Endothelial cell of umbilical vein (primary cell): ENCODE measurements around the gene HES2. TPM values are rescaled to one million over a fixed set of nuclear protein-coding genes. Genes with fewer than 3 reads are reported as not detected.
"Not testable (repeated sequence)": the region's sequence is repeated elsewhere in the genome, so short reads cannot be mapped to it uniquely, and the experiment has no call there.

Experiments used
- BruUV-seq: library from RNA; stranded (reverse); fragments of 400-500 nt; replicated peaks from 2 replicates; lab custom pipeline; 2021; lab: Mats Ljungman, UMichigan
- CTCF ChIA-PET: fragments of 300-600, 350-600 bp; sonication (Branson Sonifier 250); formaldehyde crosslinking; loops from one replicate; lab custom pipeline; 2021; ENCODE audit warnings: antibody characterized with exemption, inconsistent platforms; lab: Charles Lee
- POLR2A ChIA-PET: fragments of 300-600, 350-600 bp; sonication (Branson Sonifier 250); formaldehyde crosslinking; loops from one replicate; lab custom pipeline; 2021; ENCODE audit warnings: antibody characterized with exemption, inconsistent platforms; lab: Charles Lee
- DNase-seq: peaks from one replicate; pipeline ENCODE4 v3.0.0-alpha.2; 2011; ENCODE audit warnings: low read depth, low spot score
- FAIRE-seq: peaks from 2 replicates; lab custom pipeline; 2011; peaks lifted over from hg19 to GRCh38; lab: Jason Lieb, UNC
- H2AFZ ChIP-seq: 2 replicates; pipeline ENCODE4 v1.6.0; 2012; ENCODE audit warnings: low read depth, low read length, control low read depth, inconsistent platforms
- H3K27ac ChIP-seq: 2 replicates; pipeline ENCODE4 v1.5.1; 2011; ENCODE audit warnings: low read depth, mild to moderate bottlenecking, control low read depth, low read length, moderate library complexity; ENCODE audit not compliant: insufficient read depth
- H3K27me3 ChIP-seq, 2 experiments: 2 replicates each; pipeline versions ENCODE4 v1.6.0 to v1.6.1; 2011; ENCODE audit warnings: low read length in 2 of 2, mixed read lengths in 1 of 2; ENCODE audit not compliant: control insufficient read depth in 2 of 2, insufficient read depth in 2 of 2
- H3K36me3 ChIP-seq, 2 experiments: 2 replicates in 1 of 2; 3 replicates in 1 of 2; pipeline ENCODE4 v1.5.1; 2011; ENCODE audit warnings: low read length in 2 of 2, mild to moderate bottlenecking in 1 of 2, moderate library complexity in 1 of 2; ENCODE audit not compliant: control insufficient read depth in 2 of 2, insufficient read depth in 2 of 2; ENCODE audit errors: extremely low read depth in 1 of 2
- H3K4me1 ChIP-seq: 3 replicates; pipeline ENCODE4 v1.5.1; 2011; ENCODE audit warnings: mild to moderate bottlenecking, low read length; ENCODE audit not compliant: control insufficient read depth, insufficient read depth; ENCODE audit errors: extremely low read depth
- H3K4me2 ChIP-seq: 2 replicates; pipeline ENCODE4 v1.6.1; 2011; ENCODE audit warnings: low read length, control low read depth, mixed read lengths; ENCODE audit not compliant: insufficient read depth
- H3K4me3 ChIP-seq, 3 experiments: fragments of 200-600 bp in 1 of 3; sonication (generic), shearing (Covaris generic) in 1 of 3; replicated peaks in 1 of 3; 2 replicates each; pipeline ENCODE4 v1.5.1; 2011 to 2016; ENCODE audit warnings: control low read depth in 3 of 3, low read length in 3 of 3, mild to moderate bottlenecking in 2 of 3, inconsistent platforms in 1 of 3, low read depth in 1 of 3, moderate library complexity in 1 of 3; ENCODE audit not compliant: insufficient read depth in 1 of 3
- H3K79me2 ChIP-seq: 2 replicates; pipeline ENCODE4 v1.6.0; 2012; ENCODE audit warnings: low read length, inconsistent platforms; ENCODE audit not compliant: control insufficient read depth, insufficient read depth
- H3K9ac ChIP-seq: replicated peaks from 2 replicates; pipeline ENCODE3; 2011; ENCODE audit warnings: low read length, control low read depth; ENCODE audit not compliant: insufficient read depth; ENCODE audit errors: extremely low read depth
- H3K9me1 ChIP-seq: replicated peaks from 3 replicates; pipeline ENCODE4 v1.6.0; 2011; ENCODE audit warnings: mild to moderate bottlenecking, low read length; ENCODE audit not compliant: control insufficient read depth, insufficient read depth; ENCODE audit errors: extremely low read depth
- H3K9me3 ChIP-seq: replicated peaks from 2 replicates; pipeline ENCODE4 v1.5.1; 2012; ENCODE audit warnings: low read length, inconsistent platforms; ENCODE audit not compliant: control insufficient read depth, insufficient read depth
- H4K20me1 ChIP-seq: replicated peaks from 2 replicates; pipeline ENCODE3; 2011; ENCODE audit warnings: mild to moderate bottlenecking, low read length; ENCODE audit not compliant: control insufficient read depth, insufficient read depth; ENCODE audit errors: extremely low read depth
- dilution Hi-C: fragments of 300-500 bp; cut with MboI; formaldehyde crosslinking; loops from one replicate; pipeline ENCODE4 v1.15.0; 2019; ENCODE audit warnings: low sequenced_read_pairs; ENCODE audit not compliant: extremely low pct_ligation_motif_present
- intact Hi-C: fragments of 100-400 bp; cut with micrococcal nuclease; formaldehyde crosslinking; loops from one replicate; pipeline ENCODE4 v1.10.0; 2022
- polyA plus RNA-seq, 4 experiments: library from polyadenylated mRNA; depleted of rRNA in 3 of 4; stranded (reverse) in 3 of 4; unstranded in 1 of 4; fragments of >200 nt; gene quantifications; 2 replicates each; pipeline versions ENCODE4 v1.2.1 to v1.2.3, GENCODE V29; 2011 to 2012; ENCODE audit warnings: missing spikeins in 1 of 4
- total RNA-seq: library from RNA; stranded (reverse); gene quantifications from 2 replicates; pipeline ENCODE4 v1.2.3, GENCODE V29; 2021

The HES2 gene
- total and polyA plus RNA-seq, 2 donors (not counting 3 experiments of a cell fraction or from before 2014, with no cell fraction given) = 3.6 to 9.4 TPM

GRCh38 chr1:6429660-6430411 lies 10.1 kb upstream of the HES2 start:
- H3K27me3 ChIP-seq, dilution Hi-C loops: not testable (repeated sequence)

GRCh38 chr1:6428453-6428852 lies 8.7 kb upstream of the HES2 start:
- POLR2A ChIA-PET, H3K27me3 ChIP-seq, dilution Hi-C loops, H3K4me3 ChIP-seq, H3K36me3 ChIP-seq, H3K27ac ChIP-seq, H3K9me3 ChIP-seq, DNase-seq, BruUV-seq, H4K20me1 ChIP-seq, FAIRE-seq, H3K4me1 ChIP-seq, H3K4me2 ChIP-seq, H2AFZ ChIP-seq, intact Hi-C loops, H3K9me1 ChIP-seq, H3K9ac ChIP-seq, H3K79me2 ChIP-seq: not testable (repeated sequence)
- CTCF ChIA-PET = interaction anchor here (11.1 kb wide), 1 partner anchor 8 kb away, joined by 202 read pairs; no protein-coding TSS in a partner anchor

More at GRCh38 chr1:6429660-6430411, 10.1 kb upstream of the HES2 start:
- H4K20me1 ChIP-seq, H3K9ac ChIP-seq, H3K4me2 ChIP-seq, H3K79me2 ChIP-seq, H3K4me1 ChIP-seq, H3K27ac ChIP-seq, H3K36me3 ChIP-seq, BruUV-seq, H3K9me3 ChIP-seq, H3K9me1 ChIP-seq, DNase-seq, FAIRE-seq, H3K4me3 ChIP-seq, POLR2A ChIA-PET, H2AFZ ChIP-seq, intact Hi-C loops: not testable (repeated sequence)
- CTCF ChIA-PET = interaction anchor here (0.6 to 2.1 kb wide), 5 partner anchors 8 to 183 kb away, joined by 3 to 7 read pairs (median 3); no protein-coding TSS in a partner anchor
